ENCODE measurements around the gene PPIA. TPM values are rescaled to one million over a fixed set of nuclear protein-coding genes. Genes with fewer than 3 reads are reported as not detected.
"Not testable (repeated sequence)": the region's sequence is repeated elsewhere in the genome, so short reads cannot be mapped to it uniquely, and the experiment has no call there.

Gene PPIA
- polyA plus RNA-seq, 1 donor = 754 TPM

DNA sequence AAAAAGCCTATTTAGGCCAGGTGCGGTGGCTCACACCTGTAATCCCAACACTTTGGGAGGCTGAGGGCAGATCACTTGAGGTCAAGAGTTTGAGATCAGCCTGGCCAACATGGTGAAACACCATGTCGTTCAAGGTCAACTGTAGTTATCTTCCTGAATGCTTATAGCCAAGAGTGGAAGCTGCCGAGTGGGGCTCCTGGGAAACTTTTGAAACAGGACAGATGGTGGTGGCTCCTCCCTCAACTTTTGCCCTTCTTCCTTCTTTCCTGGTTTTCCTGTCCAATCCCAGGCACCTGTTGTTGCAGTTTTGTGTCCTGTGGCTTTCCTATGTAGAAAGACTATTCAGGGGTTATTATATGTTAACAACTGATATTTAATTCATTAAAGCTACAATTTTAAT lies 8.7 kb upstream of the PPIA start:
- no peak for DNase-seq (ENCODE audit: low read depth)

DNA sequence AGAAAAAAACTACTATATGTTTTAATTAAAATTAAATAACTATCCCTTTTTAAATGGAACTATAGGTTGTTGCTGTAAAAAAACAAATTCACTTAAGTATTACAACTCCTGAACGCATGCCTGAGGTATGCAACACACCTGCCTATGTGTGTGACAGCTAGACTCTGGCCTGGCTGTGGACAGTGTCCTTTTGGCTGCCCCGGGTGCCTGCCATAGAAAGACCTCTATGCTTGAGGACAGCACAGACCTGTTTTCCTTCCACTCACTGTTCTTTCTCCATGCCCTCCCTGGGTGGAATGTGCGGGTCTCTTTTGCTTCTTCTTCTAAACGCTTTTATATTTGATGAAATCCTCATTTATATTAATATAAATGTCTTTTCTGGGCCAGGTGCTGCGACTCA lies 6.5 kb upstream of the PPIA start:
- DNase-seq (ENCODE audit: low read depth) = no peak

DNA sequence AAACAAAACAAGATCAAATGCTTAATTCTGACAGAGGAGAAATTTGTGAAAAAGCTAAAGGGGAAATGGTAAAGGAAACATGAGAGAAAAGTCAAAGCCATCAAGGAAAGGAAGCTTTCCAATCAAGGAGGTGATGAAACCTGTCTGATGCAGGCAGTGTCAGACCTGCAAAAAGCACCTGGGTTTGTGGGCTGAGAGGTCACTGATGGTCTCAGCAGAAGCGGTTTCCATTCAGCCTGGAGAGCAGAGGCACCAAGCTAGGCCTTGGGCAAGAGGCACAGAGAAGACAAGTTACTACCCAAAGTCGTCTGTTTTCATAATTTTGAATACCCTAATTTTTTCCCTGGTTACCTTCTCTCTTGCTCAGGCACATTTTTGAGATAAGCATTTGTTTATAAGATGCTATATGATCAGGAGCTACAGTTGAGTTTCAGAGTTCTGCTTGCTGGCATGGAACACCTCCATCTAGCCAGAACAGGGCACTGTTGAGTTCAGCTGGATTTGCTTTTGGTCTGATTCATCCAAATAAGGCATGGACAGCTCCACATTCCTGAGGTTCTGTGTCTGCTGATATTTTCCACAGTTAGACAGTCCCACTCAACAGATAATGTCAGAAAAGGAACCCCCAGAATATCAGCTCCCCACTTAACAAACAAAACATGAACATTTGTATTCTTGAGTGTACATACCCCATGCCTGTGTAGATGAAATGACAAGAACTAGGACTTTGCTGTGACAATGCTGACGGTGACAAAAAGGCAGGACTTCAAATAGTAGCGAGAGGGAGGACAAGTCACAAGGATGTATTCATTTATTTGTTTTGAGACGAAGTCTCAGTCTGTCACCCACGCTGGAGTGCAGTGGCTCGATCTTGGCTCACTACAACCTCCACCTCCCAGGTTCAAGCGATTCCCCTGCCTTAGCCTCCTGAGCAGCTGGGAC lies 4.9 kb upstream of the PPIA start:
- DNase-seq (ENCODE audit: low read depth) = no peak

DNA sequence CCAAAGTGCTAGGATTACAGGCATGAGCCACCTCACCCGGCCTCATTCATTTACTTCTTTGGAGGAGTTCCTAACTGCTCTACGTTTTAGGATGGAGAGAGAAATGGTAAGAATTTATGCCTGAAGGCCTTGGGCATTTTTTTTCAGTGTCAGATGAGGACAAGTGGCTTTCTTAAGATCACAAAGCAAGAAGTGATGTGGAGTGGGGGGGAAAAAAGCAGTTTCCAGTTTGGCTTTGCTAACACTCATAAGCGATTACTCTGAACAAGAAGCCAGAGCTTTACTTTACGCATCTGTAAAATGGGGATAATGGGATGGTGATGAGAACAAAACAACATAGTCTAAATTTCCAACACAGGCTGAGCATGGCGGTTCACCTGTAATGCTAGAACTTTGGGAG lies 2.6 kb upstream of the PPIA start:
- DNase-seq (ENCODE audit: low read depth) = no peak

DNA sequence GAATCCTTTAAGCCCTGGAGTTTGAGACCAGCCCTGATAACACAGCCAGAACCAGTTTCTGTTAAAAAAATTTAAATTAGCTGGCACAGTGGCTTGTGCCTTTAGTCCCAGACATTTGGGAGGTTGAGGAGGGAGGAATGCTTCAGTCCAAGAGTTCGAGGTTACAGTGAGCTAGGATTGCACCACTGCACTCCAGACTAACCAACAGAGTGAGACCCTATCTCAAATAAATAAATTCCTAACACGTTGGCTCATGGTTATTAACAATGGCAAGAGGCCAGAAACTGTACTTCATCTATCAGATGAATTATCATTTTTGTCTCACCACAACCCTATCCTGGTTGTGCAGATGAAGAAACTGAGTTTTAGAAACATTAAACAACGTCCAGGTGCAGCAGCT lies 2.1 kb upstream of the PPIA start:
- DNase-seq (ENCODE audit: low read depth) = no peak

DNA sequence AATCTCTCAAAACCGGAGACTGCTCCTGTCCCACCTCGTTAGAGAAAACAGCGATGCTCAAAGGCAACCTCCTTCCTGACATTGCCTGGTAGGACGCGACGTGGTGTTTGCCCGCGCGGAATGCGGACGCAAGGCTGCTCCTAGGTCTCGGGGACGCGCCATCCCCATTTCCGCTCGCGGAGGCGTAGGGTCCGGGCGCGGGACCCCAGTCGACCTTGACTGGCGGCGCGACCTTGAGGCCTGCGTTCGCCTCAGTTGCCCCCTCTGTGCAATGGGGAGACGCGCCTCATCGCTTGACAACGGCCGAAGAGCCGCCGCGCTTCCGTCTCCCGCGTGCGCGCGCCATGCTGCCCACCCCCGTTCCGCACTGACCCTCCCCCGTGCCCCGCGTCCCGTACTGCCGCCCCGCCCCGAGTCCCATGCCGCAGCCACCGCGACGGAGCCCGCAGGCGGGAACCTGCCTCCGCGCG lies 412 bp upstream of the PPIA start:
- DNase-seq (ENCODE audit: low read depth) = no peak

DNA sequence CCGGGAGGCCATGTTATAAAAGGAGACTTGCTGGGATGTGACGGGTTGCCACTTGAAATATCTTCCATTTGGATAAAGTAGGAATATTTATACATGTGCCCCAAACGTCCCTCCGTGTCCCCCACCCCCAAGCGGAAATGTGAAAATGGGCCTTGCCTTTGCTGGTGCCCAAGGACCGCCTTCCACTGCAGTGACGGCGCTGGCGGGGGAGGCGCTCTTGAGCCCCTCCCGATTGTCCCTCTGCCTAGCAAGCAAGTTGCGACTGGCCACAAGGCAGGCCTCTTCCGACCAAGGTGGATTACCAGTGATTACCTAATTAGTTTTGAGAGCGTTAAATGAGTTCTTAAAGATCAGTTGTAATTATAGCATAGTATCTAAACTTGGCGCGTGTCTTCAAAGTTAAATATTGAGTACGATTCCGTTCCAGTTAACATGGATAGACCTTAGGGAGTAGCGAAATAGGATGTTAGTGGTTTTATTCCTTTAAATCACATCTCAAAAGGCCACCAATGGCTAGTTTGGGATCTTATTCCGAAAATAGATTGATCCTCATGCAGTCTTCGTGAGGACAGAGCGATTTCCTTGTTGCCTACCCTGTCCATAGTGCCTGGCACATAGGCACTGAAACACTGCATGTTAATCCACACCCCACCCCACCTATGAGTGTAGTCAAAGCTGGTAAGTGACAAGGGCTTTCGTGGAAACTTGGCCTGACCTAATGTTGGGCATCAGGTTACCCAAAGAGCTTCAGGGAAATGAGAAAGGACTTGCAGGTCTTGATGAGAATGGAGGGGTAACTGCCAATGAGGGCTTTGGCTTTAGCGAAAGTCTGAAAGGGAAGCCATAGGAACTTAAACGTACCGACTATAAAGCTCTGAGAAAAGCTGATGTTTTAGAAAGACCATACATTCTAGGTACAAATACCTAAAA lies 1.1 kb downstream of the PPIA start:
- DNase-seq (ENCODE audit: low read depth) = peak; percentile 72

DNA sequence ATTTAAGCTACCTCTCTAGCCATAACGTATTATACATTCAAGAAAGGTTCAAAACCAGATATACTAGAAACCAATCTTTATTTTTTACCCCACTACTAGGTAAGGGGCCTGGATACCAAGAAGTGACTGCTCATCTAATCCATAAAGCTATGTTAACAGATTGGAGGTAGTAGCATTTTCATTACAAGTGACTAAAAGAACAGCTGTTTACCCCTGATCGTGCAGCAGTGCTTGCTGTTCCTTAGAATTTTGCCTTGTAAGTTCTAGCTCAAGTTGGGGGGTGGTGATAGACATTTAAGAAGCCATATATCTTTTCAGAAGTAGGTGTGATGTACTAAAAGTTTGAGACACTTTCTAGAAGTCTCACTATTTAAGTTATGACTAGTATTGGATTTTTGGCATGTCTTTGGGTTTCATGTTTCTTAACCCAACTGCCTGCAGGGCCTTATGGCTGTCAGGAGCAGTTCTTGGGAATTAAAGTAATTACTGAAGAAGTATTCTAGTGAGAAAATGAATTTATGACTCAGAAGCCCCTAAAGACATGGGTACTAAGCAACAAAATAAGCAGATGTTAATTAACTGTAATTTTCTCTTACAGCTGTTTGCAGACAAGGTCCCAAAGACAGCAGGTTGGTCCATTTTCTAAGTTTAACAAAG lies 2.3 kb downstream of the PPIA start:
- DNase-seq (ENCODE audit: low read depth) = no peak

DNA sequence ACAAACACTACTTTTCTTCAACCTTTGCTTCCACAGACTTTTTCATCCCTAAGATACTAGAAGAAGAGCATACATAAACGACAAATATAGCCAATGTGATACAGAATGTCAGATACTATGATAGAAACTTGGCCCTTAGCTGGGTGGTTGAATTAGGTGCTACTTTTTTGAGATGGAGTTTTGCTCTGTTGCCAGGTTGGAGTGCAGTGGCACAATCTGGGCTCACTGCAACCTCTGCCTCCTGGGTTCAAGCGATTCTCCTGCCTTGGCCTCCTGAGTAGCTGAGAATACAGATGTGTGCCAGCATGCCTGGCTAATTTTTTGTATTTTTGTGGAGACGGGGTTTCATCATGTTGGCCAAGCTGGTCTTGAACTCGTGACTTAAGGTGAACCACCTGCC lies 3.5 kb downstream of the PPIA start:
- DNase-seq (ENCODE audit: low read depth) = no peak

DNA sequence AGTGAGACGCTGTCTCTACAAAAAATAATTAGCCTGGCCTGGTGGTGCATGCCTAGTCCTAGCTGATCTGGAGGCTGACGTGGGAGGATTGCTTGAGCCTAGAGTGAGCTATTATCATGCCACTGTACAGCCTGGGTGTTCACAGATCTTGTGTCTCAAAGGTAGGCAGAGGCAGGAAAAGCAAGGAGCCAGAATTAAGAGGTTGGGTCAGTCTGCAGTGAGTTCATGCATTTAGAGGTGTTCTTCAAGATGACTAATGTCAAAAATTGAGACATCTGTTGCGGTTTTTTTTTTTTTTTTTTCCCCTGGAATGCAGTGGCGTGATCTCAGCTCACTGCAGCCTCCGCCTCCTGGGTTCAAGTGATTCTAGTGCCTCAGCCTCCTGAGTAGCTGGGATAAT lies 5.4 kb downstream of the PPIA start:
- no peak for DNase-seq (ENCODE audit: low read depth)

DNA sequence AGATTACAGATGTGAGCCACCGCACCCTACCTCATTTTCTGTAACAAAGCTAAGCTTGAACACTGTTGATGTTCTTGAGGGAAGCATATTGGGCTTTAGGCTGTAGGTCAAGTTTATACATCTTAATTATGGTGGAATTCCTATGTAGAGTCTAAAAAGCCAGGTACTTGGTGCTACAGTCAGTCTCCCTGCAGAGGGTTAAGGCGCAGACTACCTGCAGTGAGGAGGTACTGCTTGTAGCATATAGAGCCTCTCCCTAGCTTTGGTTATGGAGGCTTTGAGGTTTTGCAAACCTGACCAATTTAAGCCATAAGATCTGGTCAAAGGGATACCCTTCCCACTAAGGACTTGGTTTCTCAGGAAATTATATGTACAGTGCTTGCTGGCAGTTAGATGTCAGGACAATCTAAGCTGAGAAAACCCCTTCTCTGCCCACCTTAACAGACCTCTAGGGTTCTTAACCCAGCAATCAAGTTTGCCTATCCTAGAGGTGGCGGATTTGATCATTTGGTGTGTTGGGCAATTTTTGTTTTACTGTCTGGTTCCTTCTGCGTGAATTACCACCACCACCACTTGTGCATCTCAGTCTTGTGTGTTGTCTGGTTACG lies 6.0 kb downstream of the PPIA start:
- DNase-seq (ENCODE audit: low read depth) = no peak

DNA sequence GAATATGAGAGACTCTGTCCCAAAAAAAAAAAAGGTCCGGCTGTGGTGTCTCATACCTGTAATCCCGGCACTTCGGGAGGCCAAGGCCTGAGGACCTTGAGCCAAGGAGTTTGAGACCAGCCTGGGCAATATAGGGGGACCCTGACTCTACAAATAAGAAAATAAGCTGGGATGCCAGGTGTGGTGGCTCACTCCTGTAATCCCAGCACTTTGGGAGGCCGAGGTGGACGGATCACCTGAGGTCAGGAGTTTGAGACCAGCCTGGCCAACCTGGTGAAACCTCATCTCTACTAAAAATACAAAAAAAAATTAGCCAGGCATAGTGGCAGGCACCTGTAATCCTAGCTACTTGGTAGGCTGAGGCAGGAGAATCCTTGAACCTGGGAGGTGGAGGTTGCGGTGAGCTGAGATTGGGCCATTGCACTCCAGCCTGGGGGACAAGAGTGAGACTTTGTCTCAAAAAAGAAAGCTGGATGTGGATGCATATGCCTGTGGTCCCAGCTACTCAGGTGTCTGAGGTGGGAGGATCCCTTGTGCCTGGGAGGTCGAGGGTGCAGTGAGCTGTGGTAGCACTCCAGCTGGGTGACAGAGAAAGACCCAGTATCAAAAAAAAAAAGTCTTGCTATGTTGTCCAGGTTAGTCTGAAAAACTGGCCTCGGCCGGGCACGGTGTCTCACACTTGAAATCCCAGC lies 7.5 kb downstream of the PPIA start:
- DNase-seq (ENCODE audit: low read depth) = not testable (repeated sequence)

DNA sequence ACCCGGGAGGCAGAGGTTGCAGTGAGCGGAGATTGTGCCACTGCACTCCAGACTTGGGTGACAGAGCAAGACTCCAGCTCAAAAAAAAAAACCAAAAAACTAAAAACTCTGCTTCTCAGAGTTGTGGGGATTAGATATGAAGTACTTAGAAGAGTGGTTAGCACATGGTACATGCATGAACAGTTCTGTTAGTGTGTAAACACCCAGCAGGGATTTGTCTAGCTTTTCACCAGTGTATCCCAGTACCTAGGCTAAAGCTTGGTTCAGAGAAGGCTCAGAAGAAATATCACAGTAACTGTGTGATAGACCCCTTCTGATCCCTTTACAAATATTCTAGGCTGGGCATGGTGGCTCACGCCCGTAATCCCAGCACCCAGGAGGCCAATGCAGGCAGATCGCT lies 9.5 kb downstream of the PPIA start:
- DNase-seq (ENCODE audit: low read depth) = no peak

DNA sequence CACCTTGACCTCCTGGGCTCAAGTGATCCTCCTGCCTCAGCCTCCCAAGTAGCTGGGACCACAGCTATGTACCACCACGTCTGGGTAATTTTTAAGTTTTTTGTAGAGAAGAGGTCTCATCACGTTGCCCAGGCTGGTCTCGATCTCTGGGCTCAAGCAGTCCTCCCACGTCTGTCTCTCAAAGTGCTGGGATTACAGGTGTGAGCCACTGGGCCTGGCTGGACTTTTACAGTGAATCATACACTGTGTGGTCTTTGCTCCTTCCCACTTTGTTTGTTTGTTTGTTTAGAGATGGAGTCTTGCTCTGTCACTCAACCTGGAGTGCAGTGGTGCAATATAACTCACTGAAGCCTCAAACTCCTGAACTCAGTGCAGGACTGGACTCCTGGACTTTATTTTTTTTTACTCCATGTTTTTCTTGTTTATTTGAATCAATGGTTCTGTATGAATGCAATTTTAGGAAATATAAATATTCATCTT lies 12.5 kb downstream of the PPIA start:
- no peak for DNase-seq (ENCODE audit: low read depth)

DNA sequence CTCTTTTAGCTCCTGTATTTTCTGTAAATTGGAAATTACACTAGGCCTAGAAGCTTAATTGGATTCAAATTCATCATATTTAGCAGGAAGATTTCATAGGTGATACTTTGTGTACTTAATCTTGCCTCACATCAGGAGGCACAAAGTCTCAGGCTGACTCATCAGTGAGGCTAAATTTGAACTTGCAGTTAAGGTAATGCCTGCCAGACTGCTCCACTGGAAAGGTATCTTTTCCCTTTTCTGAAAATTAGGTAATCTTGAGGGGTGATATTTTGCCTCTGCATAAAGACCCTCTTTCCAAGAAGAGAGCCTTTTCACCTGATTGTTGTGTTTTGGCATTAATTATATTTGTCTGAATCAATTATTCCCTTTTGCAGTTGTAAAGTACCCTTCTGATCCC lies 14.6 kb downstream of the PPIA start:
- no peak for DNase-seq (ENCODE audit: low read depth)

DNA sequence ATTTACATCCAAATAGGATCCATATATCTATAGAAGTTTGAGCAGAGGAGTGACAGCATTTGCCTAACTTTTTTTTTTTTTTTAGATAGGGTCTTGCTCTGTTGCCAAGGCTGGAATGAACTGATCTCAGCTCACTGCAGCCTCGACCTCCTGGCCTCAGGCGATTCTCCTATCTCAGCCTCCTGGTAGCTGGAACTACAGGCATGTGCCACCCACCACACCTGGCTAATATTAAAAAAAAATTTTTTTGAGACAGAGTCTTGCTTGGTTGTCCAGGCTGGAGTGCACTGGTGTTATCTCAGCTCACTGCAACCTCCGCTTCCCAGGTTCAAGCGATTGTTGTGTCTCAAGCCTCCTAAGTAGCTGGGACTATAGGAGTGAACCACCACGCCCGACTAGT lies 15.1 kb downstream of the PPIA start:
- no peak for DNase-seq (ENCODE audit: low read depth)

DNA sequence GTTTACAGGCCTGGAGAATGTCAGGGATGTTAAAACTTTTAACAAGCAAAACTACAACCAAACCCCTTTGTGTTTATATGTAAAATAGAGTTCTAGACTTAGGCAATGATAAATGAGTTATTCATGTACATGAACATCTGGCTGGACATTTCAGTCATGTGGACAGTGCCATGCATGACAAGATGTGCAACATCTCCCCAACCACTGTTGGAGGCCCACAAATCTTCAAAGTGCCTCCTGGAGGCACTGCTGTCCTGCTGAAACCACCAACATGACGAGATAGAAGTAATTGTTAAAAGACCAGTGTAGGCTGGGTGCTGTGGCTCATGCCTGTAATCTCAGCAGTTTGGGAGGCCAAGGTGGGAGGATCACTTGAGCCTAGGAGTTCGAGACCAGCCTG lies 18.4 kb downstream of the PPIA start:
- DNase-seq (ENCODE audit: low read depth) = no peak

DNA sequence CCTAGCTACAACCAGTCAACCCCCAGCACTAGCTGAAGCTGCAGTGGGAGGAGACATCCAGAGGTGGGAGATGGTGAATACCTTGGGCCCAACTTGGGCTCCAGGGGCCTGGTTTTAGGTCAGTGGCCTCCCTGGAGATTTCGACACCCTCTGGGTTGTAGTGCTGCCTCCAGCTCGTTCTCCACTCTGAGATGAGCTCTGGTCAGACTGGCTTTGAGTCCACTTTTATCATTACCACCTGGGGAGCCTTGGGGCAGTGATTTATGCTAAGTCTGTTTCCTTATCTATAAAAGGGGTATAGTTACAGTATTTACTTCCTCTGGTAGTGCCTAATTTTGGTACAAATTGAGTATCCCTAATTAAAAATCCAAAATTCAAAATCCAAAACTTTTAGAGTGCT lies 22.8 kb downstream of the PPIA start:
- DNase-seq (ENCODE audit: low read depth) = no peak

DNA sequence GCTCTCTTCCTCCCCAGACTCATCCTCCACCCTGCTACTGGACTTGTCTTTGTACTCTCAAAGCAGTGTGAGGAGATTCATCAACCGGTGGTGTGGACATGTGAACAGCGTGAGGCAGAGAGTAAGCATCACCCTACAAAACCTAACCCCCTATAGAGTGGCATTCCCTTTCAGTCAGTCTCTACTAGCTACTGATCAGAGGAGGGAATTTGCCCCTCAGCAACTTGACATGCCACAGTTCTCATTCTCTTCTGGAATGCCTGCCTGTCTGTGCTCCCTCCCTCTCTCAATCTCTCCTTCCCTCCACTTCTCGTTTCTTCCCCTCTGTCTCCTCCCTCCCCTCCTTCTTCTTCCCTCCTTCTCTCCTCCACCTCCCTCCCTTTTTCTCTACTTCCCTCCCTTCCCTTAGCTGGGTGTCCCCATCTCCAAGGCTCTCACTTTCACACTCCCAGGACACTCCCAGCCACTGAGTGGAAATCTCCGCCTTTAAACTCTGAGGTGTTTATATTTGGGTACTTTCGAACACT lies 26.8 kb downstream of the PPIA start:
- DNase-seq (ENCODE audit: low read depth) = no peak

DNA sequence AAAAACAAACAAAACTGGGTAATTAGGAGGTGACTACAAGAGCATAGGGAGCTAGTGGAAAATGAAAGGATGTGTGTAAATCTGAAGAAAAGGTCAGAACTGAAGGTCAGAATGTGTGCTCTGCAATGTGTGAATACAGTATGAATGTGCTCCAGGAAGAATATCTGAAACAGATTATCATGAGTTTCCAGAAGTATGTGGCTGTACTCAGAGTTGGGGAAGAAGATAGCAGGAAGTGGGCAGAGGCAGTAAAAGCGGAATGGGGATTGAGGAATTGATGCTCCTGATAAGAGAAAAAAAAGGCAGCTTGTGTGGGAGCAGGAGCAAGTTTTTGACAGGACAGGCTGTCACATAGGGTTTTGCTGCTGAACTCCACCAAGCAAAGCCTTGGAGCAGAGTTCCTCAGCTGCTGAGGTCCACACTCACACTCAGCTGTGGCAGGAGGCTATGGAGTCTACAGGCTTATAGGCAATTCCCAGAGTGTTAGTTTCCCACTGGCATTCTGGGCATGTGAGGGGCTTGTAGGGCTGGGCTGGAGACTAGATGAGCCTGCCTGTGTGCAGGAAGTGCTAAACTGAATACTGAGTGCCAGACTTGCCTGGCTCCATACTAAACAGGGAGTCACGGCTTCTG lies 28.5 kb downstream of the PPIA start:
- DNase-seq (ENCODE audit: low read depth) = no peak
